ENCODE measurements around the gene PYGO1.

PYGO1 gene

GRCh38 chr15:55564347-55565145 lies 23.6 kb downstream of the PYGO1 start:
- DNase-seq (ENCODE audit: low read depth) = no peak

- no peak for DNase-seq (ENCODE audit: low read depth)
Measured at GRCh38 chr15:55562601-55563000, 25.5 kb downstream of the PYGO1 start.

DNA sequence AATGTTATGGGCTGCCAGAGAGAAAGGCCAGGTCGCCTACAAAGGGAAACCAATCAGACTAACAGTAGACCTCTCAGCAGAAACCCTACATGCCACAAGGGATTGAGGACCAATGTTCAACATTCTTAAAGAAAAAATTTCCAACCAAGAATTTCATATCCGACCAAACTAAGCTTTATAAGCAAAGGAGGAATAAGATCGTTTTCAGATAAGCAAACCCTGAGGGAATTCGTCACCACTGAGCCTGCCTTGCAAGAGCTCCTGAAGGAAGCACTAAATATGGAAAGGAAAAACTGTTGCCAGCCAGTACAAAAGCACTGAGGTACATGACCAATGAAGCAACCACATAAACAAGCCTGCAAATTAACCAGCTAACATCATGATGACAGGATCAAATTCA lies 33.1 kb downstream of the PYGO1 start:
- no peak for DNase-seq (ENCODE audit: low read depth)

DNA sequence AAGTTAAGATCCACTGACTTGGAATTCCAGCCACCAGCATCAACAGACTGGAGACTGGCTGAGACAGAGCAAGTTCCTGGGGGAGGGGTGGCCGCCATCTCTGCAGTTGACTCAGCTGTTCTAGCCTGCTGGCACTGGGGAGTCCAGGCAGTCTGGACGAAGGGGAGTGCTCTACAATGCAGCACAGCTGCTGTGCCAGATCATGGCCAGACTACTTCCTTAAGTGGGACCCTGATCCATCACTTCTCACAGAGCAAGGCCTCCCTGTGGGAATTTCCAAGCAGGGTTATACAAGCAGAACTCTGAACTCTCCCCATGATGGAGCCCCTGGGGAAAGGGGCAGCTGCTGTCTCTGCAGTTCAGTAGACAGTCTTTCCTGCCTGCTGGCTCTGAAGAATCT lies 35.2 kb downstream of the PYGO1 start:
- no peak for DNase-seq (ENCODE audit: low read depth)

GRCh38 chr15:55552451-55552850 lies 35.7 kb downstream of the PYGO1 start:
- no peak for DNase-seq (ENCODE audit: low read depth)

DNA sequence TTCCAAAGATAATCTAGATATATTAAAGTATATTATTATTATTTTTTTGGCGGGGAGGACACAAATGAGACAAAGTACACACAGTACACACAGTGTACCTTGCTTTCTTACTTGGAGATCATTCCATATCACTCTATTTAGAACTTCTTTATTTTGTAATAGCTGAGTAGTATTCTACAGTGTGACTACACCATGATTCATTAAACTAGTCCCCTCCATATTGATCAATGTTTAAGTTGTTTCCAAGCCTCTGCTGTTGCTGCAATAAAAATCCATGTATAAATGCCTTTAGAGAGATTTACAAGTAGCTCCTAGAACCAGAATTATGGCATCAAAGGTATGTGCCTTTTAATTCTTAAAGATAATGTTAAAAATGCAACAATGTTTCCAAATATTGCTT lies 38.8 kb downstream of the PYGO1 start:
- DNase-seq (ENCODE audit: low read depth) = no peak

DNA sequence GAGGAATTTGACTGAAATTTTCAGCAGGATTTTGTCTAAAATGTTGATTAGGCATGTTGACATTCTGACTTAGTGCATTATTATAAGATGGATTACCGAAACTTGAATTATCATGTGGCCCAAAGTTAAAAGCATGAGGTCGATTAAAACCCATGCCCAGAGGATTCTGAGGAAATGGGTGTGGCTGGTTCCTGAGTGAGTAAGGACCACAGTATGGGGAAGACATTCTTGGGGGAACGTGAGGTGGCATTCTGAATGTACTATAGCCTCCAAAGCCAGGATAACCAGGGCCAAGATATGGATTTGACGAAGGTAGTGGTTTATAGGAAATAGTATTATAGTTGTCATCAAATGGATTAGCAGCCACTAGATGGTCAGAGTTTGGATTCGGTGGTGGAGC lies 41.4 kb downstream of the PYGO1 start:
- no peak for DNase-seq (ENCODE audit: low read depth)

- DNase-seq (ENCODE audit: low read depth) = no peak
Measured at GRCh38 chr15:55535436-55535835, 52.7 kb downstream of the PYGO1 start.

GRCh38 chr15:55532944-55533343 lies 55.2 kb downstream of the PYGO1 start:
- no peak for DNase-seq (ENCODE audit: low read depth)

DNA sequence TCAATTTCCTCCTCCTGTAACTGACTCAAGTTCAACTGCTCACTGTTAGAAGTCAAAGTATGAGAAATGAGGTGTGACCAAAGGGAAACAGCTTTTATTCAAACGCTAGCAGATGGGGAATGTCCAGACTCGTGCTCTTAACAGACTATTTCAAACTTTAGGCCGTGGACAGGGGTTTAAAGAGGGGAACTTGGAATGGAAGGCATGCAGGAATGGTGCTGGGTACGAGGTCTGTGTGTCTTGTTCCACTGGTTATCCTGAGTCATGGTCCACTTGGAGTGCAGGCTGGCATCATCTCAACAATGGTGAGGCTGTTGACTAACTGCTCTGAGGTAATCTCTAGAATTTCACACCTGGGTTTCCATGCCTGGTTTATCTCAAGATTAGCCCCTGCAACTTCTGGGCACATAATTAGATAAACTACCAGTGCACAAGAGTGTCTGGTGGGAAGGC lies 57.3 kb downstream of the PYGO1 start:
- peak; percentile 12 for DNase-seq (ENCODE audit: low read depth)

- DNase-seq (ENCODE audit: low read depth) = no peak
Measured at GRCh38 chr15:55528812-55529211, 59.3 kb downstream of the PYGO1 start.

GRCh38 chr15:55527150-55527549 lies 61.0 kb downstream of the PYGO1 start:
- no peak for DNase-seq (ENCODE audit: low read depth)

GRCh38 chr15:55526559-55527036 lies 61.5 kb downstream of the PYGO1 start:
- peak; percentile 20 for DNase-seq (ENCODE audit: low read depth)

- DNase-seq (ENCODE audit: low read depth) = no peak
Measured at GRCh38 chr15:55522742-55523450, 65.2 kb downstream of the PYGO1 start.

DNA sequence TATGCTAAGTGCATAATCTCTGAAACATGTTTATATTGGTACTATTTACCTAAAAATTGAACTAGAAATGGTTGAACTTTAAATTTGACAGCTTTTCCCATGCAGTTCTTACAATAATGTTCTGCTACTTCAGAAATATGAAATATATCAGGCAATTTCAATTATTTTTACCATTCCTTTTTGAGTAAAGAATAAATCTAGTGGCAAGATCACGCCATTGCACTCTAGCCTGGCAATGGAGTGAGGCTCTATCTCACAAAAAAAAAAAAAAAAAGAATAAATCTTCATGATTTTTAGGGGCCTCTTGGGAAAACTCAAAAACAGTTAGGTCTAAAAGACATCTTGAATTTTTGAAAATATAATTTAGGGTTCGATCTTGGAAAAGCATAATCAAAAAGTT lies 69.5 kb downstream of the PYGO1 start:
- DNase-seq (ENCODE audit: low read depth) = no peak

DNA sequence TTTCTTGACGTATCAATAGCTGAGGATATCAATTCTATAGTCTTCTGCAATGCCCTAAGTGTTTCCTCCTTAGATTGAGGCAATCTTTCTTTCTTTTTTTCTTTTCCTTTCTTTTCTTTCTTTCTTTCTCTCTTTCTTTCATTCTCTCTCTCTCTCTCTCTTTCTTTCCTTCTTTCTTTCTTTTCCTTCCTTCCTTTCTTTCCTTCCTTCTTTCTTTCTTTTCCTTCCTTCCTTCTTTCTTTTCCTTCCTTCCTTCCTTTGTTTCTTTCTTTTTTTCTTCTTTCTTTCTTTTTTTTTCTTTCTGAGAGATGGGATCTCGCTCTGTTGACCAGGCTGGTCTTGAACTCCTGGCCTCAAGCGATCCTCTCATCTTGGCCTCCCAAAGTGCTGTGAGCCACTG lies 70.1 kb downstream of the PYGO1 start:
- no peak for DNase-seq (ENCODE audit: low read depth)

GRCh38 chr15:55515991-55516776 lies 72.0 kb downstream of the PYGO1 start:
- no peak for DNase-seq (ENCODE audit: low read depth)

DNA sequence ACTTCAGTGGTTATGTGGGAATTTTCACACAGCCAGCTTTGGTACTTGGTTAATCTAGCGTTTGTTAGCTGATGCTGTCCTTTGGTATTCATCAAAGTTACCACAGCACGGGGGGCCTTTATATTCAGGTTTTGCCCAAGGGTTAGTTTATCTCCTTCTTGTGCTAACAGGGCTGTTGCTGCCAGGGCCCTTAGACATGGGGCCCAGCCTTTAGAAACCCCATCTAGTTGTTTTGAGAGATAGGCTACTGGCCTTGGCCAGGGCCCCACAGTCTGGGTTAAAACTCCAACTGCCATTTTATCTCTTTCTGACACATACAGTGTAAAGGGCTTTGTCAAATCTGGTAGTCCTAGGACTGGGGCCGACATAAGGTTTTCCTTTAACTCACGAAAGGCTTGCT lies 72.7 kb downstream of the PYGO1 start:
- no peak for DNase-seq (ENCODE audit: low read depth)

- no peak for DNase-seq (ENCODE audit: low read depth)
Measured at GRCh38 chr15:55514414-55514850, 73.7 kb downstream of the PYGO1 start.

GRCh38 chr15:55513621-55514413 lies 74.3 kb downstream of the PYGO1 start:
- peak; percentile 5 for DNase-seq (ENCODE audit: low read depth)

DNA sequence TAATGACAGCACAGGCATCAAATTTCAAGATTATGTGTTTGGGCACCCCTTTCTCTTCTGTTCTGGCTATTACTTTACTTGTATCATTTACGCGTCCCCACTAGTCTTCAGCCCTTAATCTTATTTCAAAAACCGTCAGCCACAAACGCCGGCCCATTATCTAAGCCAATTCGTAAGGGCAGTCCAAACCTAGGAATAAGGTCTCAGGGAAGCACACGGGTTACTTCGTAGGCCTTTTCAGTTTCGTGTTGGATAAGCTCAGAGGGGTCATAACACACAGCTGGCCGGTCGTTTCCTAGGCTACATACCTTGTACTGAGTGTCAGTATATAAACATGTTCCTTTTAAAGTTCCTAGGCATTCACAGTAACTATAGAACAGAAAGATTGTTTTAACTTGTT lies 75.0 kb downstream of the PYGO1 start:
- no peak for DNase-seq (ENCODE audit: low read depth)

DNA sequence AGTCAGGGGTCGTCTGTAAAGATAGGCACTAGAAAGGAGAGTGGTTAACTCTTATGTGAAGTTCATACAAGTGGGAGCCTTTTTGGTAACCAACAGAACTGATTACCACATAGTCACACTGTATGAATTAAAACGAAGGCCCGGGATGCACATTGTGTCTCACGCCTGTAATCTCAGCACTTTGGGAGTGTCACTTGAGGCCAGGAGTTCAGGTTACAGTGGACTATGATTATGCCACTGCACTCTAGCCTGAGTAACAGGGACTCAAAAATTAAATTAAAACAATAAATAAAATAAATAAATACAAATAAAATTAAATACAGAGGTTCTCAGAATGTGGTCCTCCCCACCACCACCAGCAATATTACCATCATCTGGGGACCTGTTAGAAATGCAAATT lies 80.6 kb downstream of the PYGO1 start:
- DNase-seq (ENCODE audit: low read depth) = no peak
